Body of pancreas (tissue), 4 donors: ENCODE data around the gene SYT6. TPM values are rescaled to one million over a fixed set of nuclear protein-coding genes. Genes with fewer than 3 reads are reported as not detected.
A peak's percentile ranks its signal among the peaks of the same experiment; 100 is the strongest.

ENCODE experiments used
- ATAC-seq: fragments of 150-250 bp; one replicate; pipeline ENCODE4 v1.9.1; 2016
- DNase-seq, 4 donors: peaks; one replicate each; pipeline ENCODE4 v3.0.0-alpha.2; 2019
- H3K27ac ChIP-seq, 4 donors: fragments of 200-600 bp; sonication (generic); 1 replicate in 3 of 4; 2 replicates in 1 of 4; pipeline versions ENCODE4 v1.5.1 to v1.6.1; 2016 to 2019; ENCODE audit warnings: mild to moderate bottlenecking in 1 of 4, mixed read lengths in 1 of 4, moderate library complexity in 1 of 4
- H3K27me3 ChIP-seq, 2 donors: fragments of 200-600 bp; sonication (generic); one replicate each; pipeline ENCODE4 v1.6.0; 2016; ENCODE audit warnings: mild to moderate bottlenecking in 1 of 2
- H3K36me3 ChIP-seq, 2 donors: fragments of 200-600 bp; sonication (generic); replicated peaks in 1 of 2; 2 replicates each; pipeline ENCODE4 v1.5.1; 2016; ENCODE audit warnings: low read depth in 2 of 2; ENCODE audit not compliant: insufficient read depth in 1 of 2
- H3K4me1 ChIP-seq: fragments of 200-600 bp; sonication (generic); one replicate; pipeline ENCODE4 v1.6.0; 2016
- H3K4me3 ChIP-seq, 2 donors: fragments of 200-600 bp; sonication (generic); 1 replicate in 1 of 2; 2 replicates in 1 of 2; pipeline ENCODE4 v1.5.1; 2016 to 2019
- H3K9me3 ChIP-seq, 3 donors: fragments of 200-600 bp; sonication (generic); 1 replicate in 2 of 3; 2 replicates in 1 of 3; pipeline ENCODE4 v1.5.1; 2016
- CTCF ChIP-seq, 7 experiments: fragments of 450-650 bp in 4 of 7; fragments of 200-600 bp in 3 of 7; sonication (generic) in 3 of 7; IDR thresholded peaks; one replicate each; pipeline ENCODE4 v1.5.1; 2016 to 2019; ENCODE audit warnings: antibody characterized with exemption in 7 of 7
- POLR2A ChIP-seq, 3 donors: fragments of 450-650 bp; IDR thresholded peaks; one replicate each; pipeline ENCODE4 v1.6.1; 2016; ENCODE audit warnings: antibody characterized with exemption in 3 of 3, mild to moderate bottlenecking in 2 of 3
- WGBS, 2 donors: methylation state at CpG; one replicate each; pipeline ENCODE4 v1.1.5; 2017; 5-methylcytosine and 5-hydroxymethylcytosine counted together
- intact Hi-C: fragments of 100-400 bp; cut with DNase I; formaldehyde crosslinking; loops from one replicate; pipeline ENCODE4 v1.15.1; 2023
- total RNA-seq, 2 donors: library from RNA; depleted of rRNA; stranded (reverse); fragments of >200 nt; gene quantifications; one replicate each; pipeline ENCODE4 v1.1.0, GENCODE V29; 2016

Gene SYT6
- total RNA-seq, 2 donors from 2014 or later: 3.3 to 4.4 TPM

- ATAC-seq (no peak), DNase-seq (no peak)
- Histone ChIP-seq H3K9me3 (no peaks in the 10 kb centered on the region), H3K4me1 (no peaks in the 10 kb centered on the region), H3K27ac (no peak overlapping the region), H3K36me3 (no peaks in the 10 kb centered on the region), H3K4me3 (no peak overlapping the region), H3K27me3 (no peaks in the 10 kb centered on the region)
- TF ChIP-seq CTCF (IDR thresholded peaks at IDR 0.05) (no peak), POLR2A (IDR thresholded peaks at IDR 0.05) (no peak)
- intact Hi-C loops: no loop called here
- 77% methylated on average over 9 of the region's 9 CpGs for WGBS, 2 donors
Observed at GRCh38 chr1:114094675-114095074, 59.0 kb downstream of the SYT6 start.

- Histone ChIP-seq H3K27me3 (no peaks in the 10 kb centered on the region), H3K9me3 (no peaks in the 10 kb centered on the region), H3K27ac (no peak overlapping the region), H3K36me3 (no peaks in the 10 kb centered on the region), H3K4me1 (no peaks in the 10 kb centered on the region), H3K4me3 (no peak overlapping the region)
- intact Hi-C loops: no loop called here
- 74 to 78% methylated on average over 4 of the region's 4 CpGs for WGBS, 2 donors
- no peak for TF ChIP-seq POLR2A (IDR thresholded peaks at IDR 0.05)
- no peak for TF ChIP-seq CTCF (IDR thresholded peaks at IDR 0.05)
- DNase-seq (no peak), ATAC-seq (no peak)
Observed at GRCh38 chr1:114094363-114094634, 59.4 kb downstream of the SYT6 start.

GRCh38 chr1:114093624-114094362 lies 59.9 kb downstream of the SYT6 start:
- intact Hi-C loops: no loop called here
- no peaks in the 10 kb centered on the region for H3K27me3 ChIP-seq
- TF ChIP-seq POLR2A (IDR thresholded peaks at IDR 0.05) (no peak), CTCF (IDR thresholded peaks at IDR 0.05) (peak in 1 of 7 experiments; percentile 18)
- H3K9me3 ChIP-seq: no peaks in the 10 kb centered on the region
- no peak overlapping the region for H3K4me3 ChIP-seq
- no peak for DNase-seq
- 30 to 38% methylated on average over 4 of the region's 4 CpGs for WGBS, 2 donors
- no peak for ATAC-seq
- no peak overlapping the region for H3K27ac ChIP-seq
- H3K4me1 ChIP-seq: no peaks in the 10 kb centered on the region
- no peaks in the 10 kb centered on the region for H3K36me3 ChIP-seq

- H3K4me1 ChIP-seq: no peaks in the 10 kb centered on the region
Observed at GRCh38 chr1:114092186-114093062, 61.2 kb downstream of the SYT6 start.

More at GRCh38 chr1:114092186-114093062, 61.2 kb downstream of the SYT6 start:
- TF ChIP-seq POLR2A (IDR thresholded peaks at IDR 0.05): no peak
- TF ChIP-seq CTCF (IDR thresholded peaks at IDR 0.05): no peak
- no peak for ATAC-seq
- Histone ChIP-seq H3K27ac (no peak overlapping the region), H3K27me3 (no peaks in the 10 kb centered on the region), H3K4me3 (no peak overlapping the region), H3K36me3 (no peaks in the 10 kb centered on the region), H3K9me3 (no peaks in the 10 kb centered on the region)
- no peak for DNase-seq
- 67 to 71% methylated on average over 3 of the region's 3 CpGs for WGBS, 2 donors
- intact Hi-C loops: no loop called here
